HG02588 (cell line): ENCODE data around the gene FCN1.

ENCODE experiments used
- ATAC-seq: cut with Tn5 transposase; IDR thresholded peaks from one replicate; pipeline ENCODE4 v1.9.1; 2021; ENCODE audit warnings: mild to moderate bottlenecking, moderate library complexity; ENCODE audit not compliant: unreplicated experiment

The FCN1 gene

GRCh38 chr9:134915046-134915985 is 2.4 kb downstream of the FCN1 start:
- ATAC-seq: no peak

GRCh38 chr9:134914501-134914834 is 3.2 kb downstream of the FCN1 start:
- no peak for ATAC-seq

- ATAC-seq: no peak
These were observed 3.8 kb downstream of the FCN1 start for GRCh38 chr9:134913713-134914500.

GRCh38 chr9:134913041-134913712 is 4.5 kb downstream of the FCN1 start:
- no peak for ATAC-seq

- no peak for ATAC-seq
These were observed 5.4 kb downstream of the FCN1 start for GRCh38 chr9:134912126-134912840.

- no peak for ATAC-seq
These were observed 7.9 kb downstream of the FCN1 start for GRCh38 chr9:134909511-134910481.

GRCh38 chr9:134908524-134909309 is 9.0 kb downstream of the FCN1 start:
- ATAC-seq: no peak

- no peak for ATAC-seq
These were observed 14.8 kb downstream of the FCN1 start for GRCh38 chr9:134902936-134903335.

GRCh38 chr9:134899818-134900217 is 17.9 kb downstream of the FCN1 start:
- no peak for ATAC-seq

- ATAC-seq: no peak
These were observed 18.5 kb downstream of the FCN1 start for GRCh38 chr9:134899168-134899567.

GRCh38 chr9:134898319-134898718 is 19.4 kb downstream of the FCN1 start:
- ATAC-seq: no peak

- no peak for ATAC-seq
These were observed 20.0 kb downstream of the FCN1 start for GRCh38 chr9:134897584-134898170.

- no peak for ATAC-seq
These were observed 20.7 kb downstream of the FCN1 start for GRCh38 chr9:134896834-134897583.

GRCh38 chr9:134895908-134896833 is 21.5 kb downstream of the FCN1 start:
- ATAC-seq: no peak

- no peak for ATAC-seq
These were observed 22.2 kb downstream of the FCN1 start for GRCh38 chr9:134895567-134895907.

GRCh38 chr9:134895097-134895496 is 22.6 kb downstream of the FCN1 start:
- no peak for ATAC-seq
